HG03558 (cell line): ENCODE data around the gene NAB2.

Experiments
- ATAC-seq: cut with Tn5 transposase; IDR thresholded peaks from one replicate; pipeline ENCODE4 v1.9.1; 2021; ENCODE audit warnings: moderate number of reproducible peaks; ENCODE audit not compliant: unreplicated experiment; ENCODE audit errors: extremely low read depth

NAB2 gene

GRCh38 chr12:57093415-57094207 is 4.7 kb downstream of the NAB2 start:
- no peak for ATAC-seq

GRCh38 chr12:57094208-57095160 is 5.6 kb downstream of the NAB2 start:
- ATAC-seq: no peak

- ATAC-seq: no peak
These were observed 6.5 kb downstream of the NAB2 start for GRCh38 chr12:57095440-57095839.

GRCh38 chr12:57096099-57096572 is 7.2 kb downstream of the NAB2 start:
- ATAC-seq: no peak

GRCh38 chr12:57096748-57097553 is 8.0 kb downstream of the NAB2 start:
- no peak for ATAC-seq

- no peak for ATAC-seq
These were observed 8.6 kb downstream of the NAB2 start for GRCh38 chr12:57097554-57097835.

- no peak for ATAC-seq
These were observed 9.6 kb downstream of the NAB2 start for GRCh38 chr12:57098546-57098945.

GRCh38 chr12:57099047-57099714 is 10.3 kb downstream of the NAB2 start:
- ATAC-seq: no peak

GRCh38 chr12:57099766-57100165 is 10.9 kb downstream of the NAB2 start:
- ATAC-seq: no peak

GRCh38 chr12:57101892-57102695 is 13.2 kb downstream of the NAB2 start:
- no peak for ATAC-seq

- ATAC-seq: no peak
These were observed 14.9 kb downstream of the NAB2 start for GRCh38 chr12:57103856-57104255.

- no peak for ATAC-seq
These were observed 15.5 kb downstream of the NAB2 start for GRCh38 chr12:57104292-57104910.

- ATAC-seq: no peak
These were observed 16.3 kb downstream of the NAB2 start for GRCh38 chr12:57105011-57105753.

GRCh38 chr12:57106021-57106708 is 17.3 kb downstream of the NAB2 start:
- ATAC-seq: no peak

- no peak for ATAC-seq
These were observed 18.7 kb downstream of the NAB2 start for GRCh38 chr12:57107456-57108155.

GRCh38 chr12:57109207-57110103 is 20.5 kb downstream of the NAB2 start:
- ATAC-seq: no peak
